ENCODE measurements around the gene NID1. TPM values are rescaled to one million over a fixed set of nuclear protein-coding genes. Genes with fewer than 3 reads are reported as not detected.

The NID1 gene
- total RNA-seq, 1 donor from 2014 or later = 32.5 TPM

- H2AFZ ChIP-seq (replicated peaks) = no peak overlapping the region
- no peaks in the 10 kb centered on the region for H3K4me1 Mint-ChIP-seq
- no peak overlapping the region for H3K4me2 ChIP-seq
Observed at GRCh38 chr1:236083650-236084385, 18.9 kb upstream of the NID1 start.

GRCh38 chr1:236082526-236082925, 17.6 kb upstream of the NID1 start:
- no peak overlapping the region for H2AFZ ChIP-seq (replicated peaks)
- DNase-seq (ENCODE audit: low spot score) = no peak
- no peaks in the 10 kb centered on the region for H3K79me2 ChIP-seq (ENCODE audit: low read depth)
- no peaks in the 10 kb centered on the region for H4K20me1 ChIP-seq (ENCODE audit: low read depth)
- no peaks in the 10 kb centered on the region for H3F3A ChIP-seq (ENCODE audit: low read depth)
- no peak overlapping the region for H3K4me3 ChIP-seq
- Mint-ChIP-seq H3K36me3 (no peaks in the 10 kb centered on the region), H3K27ac (no peak overlapping the region), H3K9me3 (peaks cover under 1% of the 10 kb centered on the region), H3K27me3 (ENCODE audit: insufficient read depth, low read depth) (peaks cover 5% of the 10 kb centered on the region), H3K4me1 (no peaks in the 10 kb centered on the region), H3K4me3 (no peak overlapping the region)
- H3K9me3 ChIP-seq (ENCODE audit: low read depth) = no peaks in the 10 kb centered on the region
- H3K4me1 ChIP-seq = no peaks in the 10 kb centered on the region
- H3K9ac ChIP-seq = no peak overlapping the region
- TF ChIP-seq CTCF (IDR thresholded peaks at IDR 0.05) (no peak), EZH2 (IDR thresholded peaks at IDR 0.05) (no peak), EZH2phosphoT487 (IDR thresholded peaks at IDR 0.05) (no peak)
- no peaks in the 10 kb centered on the region for H3K27me3 ChIP-seq
- H3K36me3 ChIP-seq = no peaks in the 10 kb centered on the region
- no peak overlapping the region for H3K27ac ChIP-seq
- no peak overlapping the region for H3K4me2 ChIP-seq

More at GRCh38 chr1:236083650-236084385, 18.9 kb upstream of the NID1 start:
- peaks cover 6% of the 10 kb centered on the region for H3K27me3 Mint-ChIP-seq (ENCODE audit: insufficient read depth, low read depth)
- no peaks in the 10 kb centered on the region for H3K36me3 ChIP-seq
- no peaks in the 10 kb centered on the region for H3K4me1 ChIP-seq
- H3K4me3 Mint-ChIP-seq = no peak overlapping the region
- no peak for DNase-seq (ENCODE audit: low spot score)
- H3F3A ChIP-seq (ENCODE audit: low read depth) = no peaks in the 10 kb centered on the region
- no peak overlapping the region for H3K27ac ChIP-seq
- no peak for TF ChIP-seq CTCF (IDR thresholded peaks at IDR 0.05)
- TF ChIP-seq EZH2 (IDR thresholded peaks at IDR 0.05) = no peak
- TF ChIP-seq EZH2phosphoT487 (IDR thresholded peaks at IDR 0.05) = no peak
- peaks cover 2% of the 10 kb centered on the region for H3K9me3 Mint-ChIP-seq
- no peaks in the 10 kb centered on the region for H3K79me2 ChIP-seq (ENCODE audit: low read depth)
- H3K27ac Mint-ChIP-seq = no peak overlapping the region
- H3K9ac ChIP-seq = no peak overlapping the region
- no peaks in the 10 kb centered on the region for H3K9me3 ChIP-seq (ENCODE audit: low read depth)
- H3K36me3 Mint-ChIP-seq = no peaks in the 10 kb centered on the region
- no peak overlapping the region for H3K4me3 ChIP-seq
- H4K20me1 ChIP-seq (ENCODE audit: low read depth) = no peaks in the 10 kb centered on the region
- H3K27me3 ChIP-seq = no peaks in the 10 kb centered on the region

GRCh38 chr1:236081546-236082227, 16.8 kb upstream of the NID1 start:
- Mint-ChIP-seq H3K27me3 (ENCODE audit: insufficient read depth, low read depth) (peaks cover 4% of the 10 kb centered on the region), H3K4me1 (no peaks in the 10 kb centered on the region), H3K27ac (no peak overlapping the region), H3K36me3 (no peaks in the 10 kb centered on the region), H3K4me3 (no peak overlapping the region), H3K9me3 (no peaks in the 10 kb centered on the region)
- no peaks in the 10 kb centered on the region for H3K27me3 ChIP-seq
- no peaks in the 10 kb centered on the region for H3K79me2 ChIP-seq (ENCODE audit: low read depth)
- no peaks in the 10 kb centered on the region for H4K20me1 ChIP-seq (ENCODE audit: low read depth)
- no peak for TF ChIP-seq EZH2 (IDR thresholded peaks at IDR 0.05)
- H3K4me2 ChIP-seq = no peak overlapping the region
- H3K36me3 ChIP-seq = no peaks in the 10 kb centered on the region
- no peaks in the 10 kb centered on the region for H3F3A ChIP-seq (ENCODE audit: low read depth)
- H3K9me3 ChIP-seq (ENCODE audit: low read depth) = no peaks in the 10 kb centered on the region
- H2AFZ ChIP-seq (replicated peaks) = no peak overlapping the region
- H3K4me3 ChIP-seq = no peak overlapping the region
- no peak for DNase-seq (ENCODE audit: low spot score)
- H3K27ac ChIP-seq = no peak overlapping the region
- H3K9ac ChIP-seq = no peak overlapping the region
- H3K4me1 ChIP-seq = no peaks in the 10 kb centered on the region

GRCh38 chr1:236079703-236080102, 14.8 kb upstream of the NID1 start:
- H3K4me3 ChIP-seq = no peak overlapping the region
- H3K9me3 ChIP-seq (ENCODE audit: low read depth) = no peaks in the 10 kb centered on the region
- no peaks in the 10 kb centered on the region for H3K4me1 ChIP-seq
- DNase-seq (ENCODE audit: low spot score) = no peak
- no peaks in the 10 kb centered on the region for H3K36me3 ChIP-seq
- H3K27me3 Mint-ChIP-seq (ENCODE audit: insufficient read depth, low read depth) = peaks cover 4% of the 10 kb centered on the region
- H3K36me3 Mint-ChIP-seq = no peaks in the 10 kb centered on the region
- no peaks in the 10 kb centered on the region for H3K27me3 ChIP-seq
- H2AFZ ChIP-seq (replicated peaks) = no peak overlapping the region
- H3F3A ChIP-seq (ENCODE audit: low read depth) = no peaks in the 10 kb centered on the region
- H3K9ac ChIP-seq = no peak overlapping the region
- H3K4me1 Mint-ChIP-seq = no peaks in the 10 kb centered on the region
- H3K27ac ChIP-seq = no peak overlapping the region
- TF ChIP-seq EZH2phosphoT487 (IDR thresholded peaks at IDR 0.05) (no peak), CTCF (IDR thresholded peaks at IDR 0.05) (no peak), EZH2 (IDR thresholded peaks at IDR 0.05) (no peak)
- no peaks in the 10 kb centered on the region for H3K9me3 Mint-ChIP-seq
- H3K4me3 Mint-ChIP-seq = no peak overlapping the region
- no peaks in the 10 kb centered on the region for H3K79me2 ChIP-seq (ENCODE audit: low read depth)
- H3K27ac Mint-ChIP-seq = no peak overlapping the region
- no peaks in the 10 kb centered on the region for H4K20me1 ChIP-seq (ENCODE audit: low read depth)
- no peak overlapping the region for H3K4me2 ChIP-seq
